ENCODE results near the gene RNU7-1.

The RNU7-1 gene

GRCh38 chr12:6936194-6936635 is 7.4 kb upstream of the RNU7-1 start:
- Histone ChIP-seq H3K79me2 (ENCODE audit: insufficient read depth, low read length) (no peaks in the 10 kb centered on the region), H3K27me3 (ENCODE audit: low read length) (no peaks in the 10 kb centered on the region), H4K20me1 (ENCODE audit: low read depth, low read length) (no peaks in the 10 kb centered on the region), H3K36me3 (ENCODE audit: low read length) (no peaks in the 10 kb centered on the region), H3F3A (ENCODE audit: insufficient read depth) (peaks cover 8% of the 10 kb centered on the region; the same call in 1 of the 2 replicates), H3K9me3 (ENCODE audit: insufficient read depth, low read length) (no peaks in the 10 kb centered on the region), H2AFZ (ENCODE audit: low read depth, low read length, severe bottlenecking) (no peak overlapping the region), H3K4me3 (ENCODE audit: insufficient read depth, low read length, poor library complexity, severe bottlenecking) (peak overlapping the region; percentile 61), H3K27ac (ENCODE audit: low read depth, low read length) (no peak overlapping the region), H3K9me2 (replicated peaks; ENCODE audit: insufficient read depth, low read length) (no peaks in the 10 kb centered on the region), H3K4me2 (ENCODE audit: low read depth, low read length, poor library complexity, severe bottlenecking) (peak overlapping the region; percentile 71), H3K9ac (ENCODE audit: low read length) (peak overlapping the region; percentile 92)
- TF ChIP-seq EZH2phosphoT487 (conservative IDR thresholded peaks at IDR 0.05; ENCODE audit: low read length): no peak

- H3K9me2 ChIP-seq (replicated peaks; ENCODE audit: insufficient read depth, low read length): no peaks in the 10 kb centered on the region
- peak overlapping the region; percentile 61 for H3K4me3 ChIP-seq (ENCODE audit: insufficient read depth, low read length, poor library complexity, severe bottlenecking)
- no peak overlapping the region for H2AFZ ChIP-seq (ENCODE audit: low read depth, low read length, severe bottlenecking)
- no peaks in the 10 kb centered on the region for H3K36me3 ChIP-seq (ENCODE audit: low read length)
- H3K79me2 ChIP-seq (ENCODE audit: insufficient read depth, low read length): no peaks in the 10 kb centered on the region
- TF ChIP-seq EZH2phosphoT487 (conservative IDR thresholded peaks at IDR 0.05; ENCODE audit: low read length) (no peak), CTCF (IDR thresholded peaks at IDR 0.05; ENCODE audit: insufficient read depth, low read length, poor library complexity, severe bottlenecking) (peak; percentile 10)
- peak overlapping the region; percentile 92 for H3K9ac ChIP-seq (ENCODE audit: low read length)
- no peaks in the 10 kb centered on the region for H4K20me1 ChIP-seq (ENCODE audit: low read depth, low read length)
- H3K9me3 ChIP-seq (ENCODE audit: insufficient read depth, low read length): no peaks in the 10 kb centered on the region
- H3F3A ChIP-seq (ENCODE audit: insufficient read depth): peaks cover 8% of the 10 kb centered on the region; the same call in 1 of the 2 replicates
- no peaks in the 10 kb centered on the region for H3K27me3 ChIP-seq (ENCODE audit: low read length)
- peak overlapping the region; percentile 71 for H3K4me2 ChIP-seq (ENCODE audit: low read depth, low read length, poor library complexity, severe bottlenecking)
- H3K27ac ChIP-seq (ENCODE audit: low read depth, low read length): peak overlapping the region; percentile 86
Observed at GRCh38 chr12:6936636-6937480, 6.8 kb upstream of the RNU7-1 start.

- Histone ChIP-seq H3K79me2 (ENCODE audit: insufficient read depth, low read length) (no peaks in the 10 kb centered on the region), H3K27me3 (ENCODE audit: low read length) (no peaks in the 10 kb centered on the region), H3K36me3 (ENCODE audit: low read length) (no peaks in the 10 kb centered on the region), H3F3A (ENCODE audit: insufficient read depth) (peaks cover 8% of the 10 kb centered on the region; the same call in 1 of the 2 replicates), H3K9me3 (ENCODE audit: insufficient read depth, low read length) (no peaks in the 10 kb centered on the region), H2AFZ (ENCODE audit: low read depth, low read length, severe bottlenecking) (peak overlapping the region; percentile 52), H3K4me3 (ENCODE audit: insufficient read depth, low read length, poor library complexity, severe bottlenecking) (peak overlapping the region; percentile 61), H3K9me2 (replicated peaks; ENCODE audit: insufficient read depth, low read length) (no peaks in the 10 kb centered on the region), H4K20me1 (ENCODE audit: low read depth, low read length) (no peaks in the 10 kb centered on the region), H3K4me2 (ENCODE audit: low read depth, low read length, poor library complexity, severe bottlenecking) (peak overlapping the region; percentile 71), H3K9ac (ENCODE audit: low read length) (peak overlapping the region; percentile 92), H3K27ac (ENCODE audit: low read depth, low read length) (peak overlapping the region; percentile 86)
- TF ChIP-seq CTCF (IDR thresholded peaks at IDR 0.05; ENCODE audit: insufficient read depth, low read length, poor library complexity, severe bottlenecking) (peak; percentile 95), EZH2phosphoT487 (conservative IDR thresholded peaks at IDR 0.05; ENCODE audit: low read length) (no peak)
Observed at GRCh38 chr12:6937481-6938352, 5.9 kb upstream of the RNU7-1 start.
